GM12878 (cell line): ENCODE data around the gene ABCF1. TPM values are rescaled to one million over a fixed set of nuclear protein-coding genes. Genes with fewer than 3 reads are reported as not detected.

Experiments
- KDM1A ChIP-seq: fragments of 200-600 bp; sonication (generic); IDR thresholded peaks from 2 replicates; pipeline ENCODE4 v1.6.1; 2016; ENCODE audit warnings: borderline replicate concordance
- MYC ChIP-seq: IDR thresholded peaks from 2 replicates; pipeline ENCODE4 v1.6.1; 2011; ENCODE audit warnings: mild to moderate bottlenecking, low read length, moderate library complexity, inconsistent platforms; ENCODE audit not compliant: insufficient read depth, insufficient replicate concordance, insufficient read length, severe bottlenecking
- NBN ChIP-seq: fragments of 450-650 bp; IDR thresholded peaks from 2 replicates; pipeline ENCODE4 v1.6.1; 2016
- POLR2AphosphoS5 ChIP-seq: IDR thresholded peaks from 2 replicates; pipeline ENCODE4 v1.6.1; 2011; ENCODE audit warnings: mild to moderate bottlenecking, low read length, inconsistent platforms
- SMC3 ChIP-seq: IDR thresholded peaks from 2 replicates; pipeline ENCODE4 v1.6.1; 2011; ENCODE audit warnings: low read length, improper control_type of control experiment, borderline replicate concordance
- SRF ChIP-seq, 2 experiments: IDR thresholded peaks; 2 replicates each; pipeline ENCODE4 v1.6.1; 2011; ENCODE audit warnings: low read depth in 2 of 2, low read length in 2 of 2, mild to moderate bottlenecking in 1 of 2, moderate library complexity in 1 of 2
- TCF12 ChIP-seq: IDR thresholded peaks from 2 replicates; pipeline ENCODE4 v1.6.1; 2011; ENCODE audit warnings: low read depth, mild to moderate bottlenecking, low read length
- TCF7 ChIP-seq: IDR thresholded peaks from 2 replicates; pipeline ENCODE4 v1.6.1; 2014; ENCODE audit warnings: antibody characterized with exemption, borderline replicate concordance
- ZSCAN29 ChIP-seq: fragments of 450-650 bp; IDR thresholded peaks from 2 replicates; pipeline ENCODE4 v1.6.1; 2017; ENCODE audit warnings: mild to moderate bottlenecking, moderate library complexity
- polyA plus RNA-seq, 11 experiments: library from polyadenylated mRNA; depleted of rRNA in 4 of 11; unstranded in 6 of 11; stranded (reverse) in 5 of 11; fragments of >200 nt; fragmentation: Nextera tagmentation in 4 of 11; fragmentation: Illumina TruSeq in 1 of 11; extraction: Ambion mirVana in 4 of 11; extraction: Trizol in 1 of 11; gene quantifications; 1 replicate in 1 of 11; 2 replicates in 10 of 11; pipeline versions ENCODE4 v1.2.1 to v1.2.3, GENCODE V29; 2011 to 2016; ENCODE audit warnings: inconsistent platforms in 2 of 11, missing spikeins in 2 of 11, low read depth in 1 of 11
- total RNA-seq, 4 experiments: library from RNA; depleted of rRNA in 3 of 4; stranded (reverse); fragments of >200 nt in 3 of 4; fragmentation: Illumina TruSeq in 1 of 4; extraction: Trizol in 1 of 4; gene quantifications; 2 replicates each; pipeline versions ENCODE4 v1.2.1 to v1.2.3, GENCODE V29; 2013 to 2021
- TF ChIP-seq, protein P1 (sequence below): fragments of 450-650 bp; IDR thresholded peaks from 2 replicates; pipeline ENCODE4 v1.6.1; 2017; ENCODE audit warnings: mild to moderate bottlenecking
- TF ChIP-seq, protein P2 (sequence below): IDR thresholded peaks from 2 replicates; pipeline ENCODE4 v1.6.1; 2011; ENCODE audit warnings: low read depth, low read length, improper control_type of control experiment, borderline replicate concordance
- TF ChIP-seq, protein P3 (sequence below): IDR thresholded peaks from 2 replicates; pipeline ENCODE4 v1.6.1; 2011; ENCODE audit warnings: borderline replicate concordance, low read depth, mild to moderate bottlenecking, moderate library complexity, low read length; ENCODE audit not compliant: insufficient read depth, poor library complexity, severe bottlenecking

Gene ABCF1
- total and polyA plus RNA-seq, 10 of the 15 experiments (the other 5 are each of a cell fraction or from before 2014, with no cell fraction given), result 21.3 to 79.6 (median 55.9) TPM

DNA sequence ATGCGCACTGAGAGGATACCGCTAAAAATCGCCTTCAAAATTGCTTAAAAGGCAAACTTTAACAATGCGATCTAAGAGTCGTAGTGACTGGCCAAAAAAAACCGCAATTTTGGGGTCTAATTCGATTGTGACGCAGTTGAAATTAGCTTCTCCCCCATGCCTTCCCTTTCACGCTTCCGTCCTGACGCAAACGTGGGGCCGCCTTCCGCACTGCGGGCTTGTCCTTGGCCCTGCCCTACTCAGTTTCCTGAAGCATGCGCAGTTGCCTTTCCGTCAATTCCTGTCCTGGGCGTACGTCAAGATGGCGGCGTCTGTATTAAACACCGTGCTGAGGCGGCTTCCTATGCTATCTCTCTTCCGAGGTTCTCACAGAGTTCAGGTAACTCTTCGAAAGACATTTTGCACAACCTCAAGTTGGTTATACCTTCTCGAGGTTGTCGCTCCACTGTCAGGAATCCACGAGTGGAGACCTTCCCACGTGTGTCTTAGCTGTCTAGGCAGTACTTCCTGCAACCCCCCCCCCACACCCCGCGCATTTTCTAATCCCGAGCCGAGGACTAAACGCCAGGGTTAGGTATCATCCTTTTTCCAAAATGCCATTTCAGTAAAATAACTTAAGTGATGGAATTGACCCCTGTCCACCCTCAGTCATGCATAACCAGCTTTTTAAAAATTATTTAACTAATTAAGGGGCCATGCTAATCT lies 46.5 kb downstream of the ABCF1 start, which contains the start of gene MRPS18B (continued):
- TF ChIP-seq, protein P1, sequence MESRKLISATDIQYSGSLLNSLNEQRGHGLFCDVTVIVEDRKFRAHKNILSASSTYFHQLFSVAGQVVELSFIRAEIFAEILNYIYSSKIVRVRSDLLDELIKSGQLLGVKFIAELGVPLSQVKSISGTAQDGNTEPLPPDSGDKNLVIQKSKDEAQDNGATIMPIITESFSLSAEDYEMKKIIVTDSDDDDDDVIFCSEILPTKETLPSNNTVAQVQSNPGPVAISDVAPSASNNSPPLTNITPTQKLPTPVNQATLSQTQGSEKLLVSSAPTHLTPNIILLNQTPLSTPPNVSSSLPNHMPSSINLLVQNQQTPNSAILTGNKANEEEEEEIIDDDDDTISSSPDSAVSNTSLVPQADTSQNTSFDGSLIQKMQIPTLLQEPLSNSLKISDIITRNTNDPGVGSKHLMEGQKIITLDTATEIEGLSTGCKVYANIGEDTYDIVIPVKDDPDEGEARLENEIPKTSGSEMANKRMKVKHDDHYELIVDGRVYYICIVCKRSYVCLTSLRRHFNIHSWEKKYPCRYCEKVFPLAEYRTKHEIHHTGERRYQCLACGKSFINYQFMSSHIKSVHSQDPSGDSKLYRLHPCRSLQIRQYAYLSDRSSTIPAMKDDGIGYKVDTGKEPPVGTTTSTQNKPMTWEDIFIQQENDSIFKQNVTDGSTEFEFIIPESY, result no peak
- TF ChIP-seq, protein P2, sequence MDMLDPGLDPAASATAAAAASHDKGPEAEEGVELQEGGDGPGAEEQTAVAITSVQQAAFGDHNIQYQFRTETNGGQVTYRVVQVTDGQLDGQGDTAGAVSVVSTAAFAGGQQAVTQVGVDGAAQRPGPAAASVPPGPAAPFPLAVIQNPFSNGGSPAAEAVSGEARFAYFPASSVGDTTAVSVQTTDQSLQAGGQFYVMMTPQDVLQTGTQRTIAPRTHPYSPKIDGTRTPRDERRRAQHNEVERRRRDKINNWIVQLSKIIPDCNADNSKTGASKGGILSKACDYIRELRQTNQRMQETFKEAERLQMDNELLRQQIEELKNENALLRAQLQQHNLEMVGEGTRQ, result no peak; the same call in 1 of the 2 replicates
- TF ChIP-seq KDM1A (no peak), SRF (IDR thresholded peaks at IDR 0.05; ENCODE audit: low read depth in 2 of 2, low read length in 2 of 2) (no peak), NBN (peak; percentile 70), MYC (peak; percentile 87), TCF7 (no peak), TCF12 (no peak), POLR2AphosphoS5 (peak; percentile 2; the same call in 1 of the 2 replicates), SMC3 (no peak), ZSCAN29 (no peak)
- TF ChIP-seq, protein P3, sequence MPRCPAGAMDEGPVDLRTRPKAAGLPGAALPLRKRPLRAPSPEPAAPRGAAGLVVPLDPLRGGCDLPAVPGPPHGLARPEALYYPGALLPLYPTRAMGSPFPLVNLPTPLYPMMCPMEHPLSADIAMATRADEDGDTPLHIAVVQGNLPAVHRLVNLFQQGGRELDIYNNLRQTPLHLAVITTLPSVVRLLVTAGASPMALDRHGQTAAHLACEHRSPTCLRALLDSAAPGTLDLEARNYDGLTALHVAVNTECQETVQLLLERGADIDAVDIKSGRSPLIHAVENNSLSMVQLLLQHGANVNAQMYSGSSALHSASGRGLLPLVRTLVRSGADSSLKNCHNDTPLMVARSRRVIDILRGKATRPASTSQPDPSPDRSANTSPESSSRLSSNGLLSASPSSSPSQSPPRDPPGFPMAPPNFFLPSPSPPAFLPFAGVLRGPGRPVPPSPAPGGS, result no peak
